Hepatocyte (in vitro differentiated cells): Measurements from ENCODE around the gene SP110. TPM values are rescaled to one million over a fixed set of nuclear protein-coding genes. Genes with fewer than 3 reads are reported as not detected.

Experiments
- DNase-seq: peaks from one replicate; pipeline ENCODE4 v3.0.0-alpha.2; 2016; ENCODE audit warnings: low spot score
- H2AFZ ChIP-seq: fragments of 200-600 bp; sonication (generic); 2 replicates; pipeline ENCODE4 v1.6.0; 2016; ENCODE audit warnings: antibody characterized with exemption, mild to moderate bottlenecking
- H3K27ac ChIP-seq: fragments of 200-600 bp; sonication (generic); 2 replicates; pipeline ENCODE4 v1.5.1; 2016; ENCODE audit warnings: mild to moderate bottlenecking
- H3K27me3 ChIP-seq: fragments of 200-600 bp; sonication (generic); 2 replicates; pipeline ENCODE4 v1.6.1; 2016
- H3K36me3 ChIP-seq: fragments of 200-600 bp; sonication (generic); replicated peaks from 2 replicates; pipeline ENCODE4 v1.5.1; 2016; ENCODE audit warnings: low read depth; ENCODE audit not compliant: insufficient read depth
- H3K4me1 ChIP-seq: fragments of 200-600 bp; sonication (generic); 2 replicates; pipeline ENCODE4 v1.5.1; 2016; ENCODE audit warnings: mild to moderate bottlenecking, moderate library complexity; ENCODE audit not compliant: insufficient read depth
- H3K4me2 ChIP-seq: fragments of 200-600 bp; sonication (generic); 2 replicates; pipeline ENCODE4 v1.6.0; 2016
- H3K4me3 ChIP-seq: fragments of 200-600 bp; sonication (generic); 2 replicates; pipeline ENCODE4 v1.5.1; 2016; ENCODE audit warnings: mild to moderate bottlenecking
- H3K79me2 ChIP-seq: fragments of 200-600 bp; sonication (generic); 2 replicates; pipeline ENCODE4 v1.6.0; 2017; ENCODE audit warnings: mild to moderate bottlenecking
- H3K9me2 ChIP-seq: fragments of 200-600 bp; sonication (generic); replicated peaks from 2 replicates; pipeline ENCODE4 v1.6.0; 2017; ENCODE audit warnings: mild to moderate bottlenecking; ENCODE audit not compliant: insufficient read depth
- H3K9me3 ChIP-seq: fragments of 200-600 bp; sonication (generic); 2 replicates; pipeline ENCODE4 v1.5.1; 2016; ENCODE audit warnings: low read depth, mild to moderate bottlenecking
- H4K20me1 ChIP-seq: fragments of 200-600 bp; sonication (generic); 2 replicates; pipeline ENCODE4 v1.6.0; 2016; ENCODE audit warnings: mild to moderate bottlenecking; ENCODE audit not compliant: insufficient read depth, poor library complexity, severe bottlenecking
- EZH2 ChIP-seq: fragments of 200-600 bp; sonication (generic); IDR thresholded peaks from 2 replicates; pipeline ENCODE4 v1.6.1; 2016; ENCODE audit warnings: antibody characterized with exemption, mild to moderate bottlenecking, borderline replicate concordance
- EZH2phosphoT487 ChIP-seq: fragments of 200-600 bp; sonication (generic); IDR thresholded peaks from one replicate; pipeline ENCODE4 v1.6.1; 2018; ENCODE audit warnings: antibody characterized with exemption, mild to moderate bottlenecking, low read depth, moderate library complexity; ENCODE audit not compliant: unreplicated experiment, severe bottlenecking
- WGBS: methylation state at CpG from one replicate; pipeline ENCODE4 v1.1.6; 2016; ENCODE audit warnings: low lambda C conversion rate; ENCODE audit errors: missing lambda C conversion rate; 5-methylcytosine and 5-hydroxymethylcytosine counted together
- polyA plus RNA-seq: library from polyadenylated mRNA; unstranded; fragments of >200 nt; fragmentation: Nextera tagmentation; extraction: Ambion mirVana; gene quantifications from 2 replicates; pipeline ENCODE4 v1.2.1, GENCODE V29; 2016
- total RNA-seq: library from RNA; depleted of rRNA; stranded (reverse); fragments of >200 nt; gene quantifications from 2 replicates; pipeline ENCODE4 v1.2.3, GENCODE V29; 2014
- TF ChIP-seq, protein P1 (sequence below): fragments of 200-600 bp; sonication (generic); IDR thresholded peaks from 2 replicates; pipeline ENCODE4 v1.5.1; 2016; ENCODE audit warnings: antibody characterized with exemption, mild to moderate bottlenecking; ENCODE audit not compliant: poor library complexity

Gene SP110
- total and polyA plus RNA-seq, 2 experiments from 2014 or later = 10.9 to 15.9 TPM

DNA sequence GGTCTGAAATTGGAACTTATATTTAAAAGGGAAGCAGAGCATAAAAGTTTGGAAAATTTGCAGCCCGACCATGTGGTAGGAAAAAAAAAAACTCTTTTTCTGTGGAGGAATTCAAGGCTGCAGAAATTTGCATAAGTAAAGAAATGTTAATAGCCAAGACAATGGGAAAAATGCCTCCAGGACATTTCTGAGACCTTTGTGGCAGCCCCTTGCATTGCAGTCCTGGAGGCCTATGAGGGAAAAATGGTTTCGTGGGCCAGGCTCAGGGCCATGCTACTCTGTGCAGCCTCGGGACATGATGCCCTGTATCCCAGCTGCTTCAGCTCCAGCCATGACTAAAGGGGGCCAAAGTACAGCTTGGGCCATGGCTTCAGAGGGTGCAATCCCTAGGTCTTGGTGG, 79.1 kb downstream of the SP110 start:
- Histone ChIP-seq H3K4me3 (no peak overlapping the region), H3K9me2 (no peaks in the 10 kb centered on the region), H2AFZ (no peak overlapping the region), H3K27me3 (no peaks in the 10 kb centered on the region), H3K27ac (no peak overlapping the region), H3K4me1 (no peaks in the 10 kb centered on the region), H3K36me3 (no peaks in the 10 kb centered on the region), H4K20me1 (no peaks in the 10 kb centered on the region), H3K79me2 (no peaks in the 10 kb centered on the region), H3K9me3 (no peaks in the 10 kb centered on the region), H3K4me2 (no peak overlapping the region)
- no peak for DNase-seq
- 89% methylated on average over 3 of the region's 3 CpGs for WGBS
- TF ChIP-seq, protein P1, sequence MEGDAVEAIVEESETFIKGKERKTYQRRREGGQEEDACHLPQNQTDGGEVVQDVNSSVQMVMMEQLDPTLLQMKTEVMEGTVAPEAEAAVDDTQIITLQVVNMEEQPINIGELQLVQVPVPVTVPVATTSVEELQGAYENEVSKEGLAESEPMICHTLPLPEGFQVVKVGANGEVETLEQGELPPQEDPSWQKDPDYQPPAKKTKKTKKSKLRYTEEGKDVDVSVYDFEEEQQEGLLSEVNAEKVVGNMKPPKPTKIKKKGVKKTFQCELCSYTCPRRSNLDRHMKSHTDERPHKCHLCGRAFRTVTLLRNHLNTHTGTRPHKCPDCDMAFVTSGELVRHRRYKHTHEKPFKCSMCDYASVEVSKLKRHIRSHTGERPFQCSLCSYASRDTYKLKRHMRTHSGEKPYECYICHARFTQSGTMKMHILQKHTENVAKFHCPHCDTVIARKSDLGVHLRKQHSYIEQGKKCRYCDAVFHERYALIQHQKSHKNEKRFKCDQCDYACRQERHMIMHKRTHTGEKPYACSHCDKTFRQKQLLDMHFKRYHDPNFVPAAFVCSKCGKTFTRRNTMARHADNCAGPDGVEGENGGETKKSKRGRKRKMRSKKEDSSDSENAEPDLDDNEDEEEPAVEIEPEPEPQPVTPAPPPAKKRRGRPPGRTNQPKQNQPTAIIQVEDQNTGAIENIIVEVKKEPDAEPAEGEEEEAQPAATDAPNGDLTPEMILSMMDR = no peak

DNA sequence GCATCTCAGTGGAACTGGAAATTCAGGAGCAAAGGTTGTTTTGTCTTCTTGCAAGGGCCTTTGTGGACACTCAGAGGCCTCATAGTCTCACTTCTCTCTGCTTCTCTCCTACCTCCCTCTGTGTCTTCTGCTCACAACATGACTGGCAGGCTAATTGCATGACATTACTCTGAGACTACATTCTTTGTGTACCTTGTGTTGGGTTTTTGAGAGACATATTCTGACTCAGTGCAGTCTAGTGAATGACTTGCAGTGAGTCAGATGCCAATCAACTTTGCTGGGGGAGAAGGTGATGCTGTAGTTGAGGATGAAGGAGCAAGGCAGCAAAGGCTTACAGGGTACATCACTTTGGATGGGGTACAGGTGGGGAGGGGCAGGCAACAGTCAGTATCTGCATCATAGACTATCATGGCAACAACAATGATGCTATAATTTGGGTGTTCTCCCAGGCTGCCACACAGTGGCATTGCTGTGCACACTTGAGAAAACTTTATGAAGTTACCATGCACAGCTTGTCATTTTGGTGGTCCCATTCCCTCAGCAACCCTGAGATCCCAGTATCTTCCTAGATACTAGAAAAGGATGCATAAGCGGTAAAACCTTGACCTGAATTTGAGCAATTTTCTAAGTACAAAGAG, 81.8 kb downstream of the SP110 start:
- Histone ChIP-seq H3K4me2 (no peak overlapping the region), H3K9me2 (no peaks in the 10 kb centered on the region), H3K27me3 (no peaks in the 10 kb centered on the region), H3K36me3 (no peaks in the 10 kb centered on the region), H2AFZ (no peak overlapping the region), H3K27ac (no peak overlapping the region), H3K4me1 (no peaks in the 10 kb centered on the region), H3K4me3 (no peak overlapping the region), H3K9me3 (no peaks in the 10 kb centered on the region), H3K79me2 (no peaks in the 10 kb centered on the region), H4K20me1 (no peaks in the 10 kb centered on the region)
- no peak for TF ChIP-seq EZH2
- TF ChIP-seq, protein P1 = no peak
- no peak for DNase-seq
- WGBS = 100% methylated on average over 1 of the region's 1 CpG

DNA sequence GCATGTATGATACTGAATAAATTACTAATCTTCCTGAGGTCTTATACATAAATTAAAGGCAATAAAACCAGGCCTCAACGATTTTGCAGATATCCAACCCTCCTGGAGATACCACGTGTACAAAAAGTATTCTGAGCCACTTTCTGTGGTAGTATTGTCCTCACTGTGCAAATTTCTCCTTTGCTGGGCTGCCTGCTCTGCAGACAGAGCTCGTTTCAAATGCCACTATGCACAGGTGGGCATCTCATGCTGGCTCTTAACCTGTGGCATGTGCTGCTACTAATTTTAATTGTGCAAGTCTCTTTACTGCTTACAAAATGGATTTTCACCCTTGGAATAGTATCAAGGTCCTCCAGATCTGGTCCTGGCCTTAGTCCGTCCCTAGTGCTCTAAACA, 84.7 kb downstream of the SP110 start:
- no peak overlapping the region for H2AFZ ChIP-seq
- H3K27ac ChIP-seq = no peak overlapping the region
- H3K4me3 ChIP-seq = no peak overlapping the region
- DNase-seq = no peak
- no peaks in the 10 kb centered on the region for H3K27me3 ChIP-seq
- no peaks in the 10 kb centered on the region for H3K36me3 ChIP-seq
- no peaks in the 10 kb centered on the region for H3K4me1 ChIP-seq
- no peak overlapping the region for H3K4me2 ChIP-seq
- TF ChIP-seq, protein P1 = no peak
- TF ChIP-seq EZH2phosphoT487 (no peak), EZH2 (no peak)
- H3K79me2 ChIP-seq = no peaks in the 10 kb centered on the region
- H4K20me1 ChIP-seq = no peaks in the 10 kb centered on the region
- no peaks in the 10 kb centered on the region for H3K9me2 ChIP-seq
- no peaks in the 10 kb centered on the region for H3K9me3 ChIP-seq
- WGBS = 66% methylated on average over 4 of the region's 4 CpGs
